K562 (cell line): ENCODE data around the gene TIMP2. TPM values are rescaled to one million over a fixed set of nuclear protein-coding genes. Genes with fewer than 3 reads are reported as not detected.
A peak's percentile ranks its signal among the peaks of the same experiment; 100 is the strongest.

ENCODE experiments used
- ATAC-seq: fragments of 200-7000 bp; cut with Tn5 transposase; 3 replicates; pipeline ENCODE4 v1.9.1; 2020; ENCODE audit warnings: moderate library complexity
- BruUV-seq: library from RNA; stranded (reverse); fragments of 400-500 nt; replicated peaks from 2 replicates; lab custom pipeline; 2021; lab: Mats Ljungman, UMichigan
- CTCF ChIA-PET: fragments of 300-600 bp; formaldehyde crosslinking; extraction: SDS; loops from one replicate; lab custom pipeline; 2021; ENCODE audit warnings: low intra/inter-chr PET ratio; lab: Yijun Ruan, JAX
- POLR2A ChIA-PET: fragments of 300-600, 350-650 bp; sonication (Branson Sonifier 250); formaldehyde crosslinking; extraction: SDS; loops from one replicate; lab custom pipeline; 2021; ENCODE audit warnings: antibody characterized with exemption, inconsistent platforms; lab: Yijun Ruan, JAX
- DNase-seq, 4 experiments: peaks; one replicate each; pipeline versions ENCODE4 v3.0.0 to v3.0.0-alpha.2; 2011 to 2018; ENCODE audit warnings: low spot score in 3 of 4, mixed read lengths in 3 of 4; ENCODE audit errors: extremely low read depth in 1 of 4
- FAIRE-seq: peaks from 2 replicates; lab custom pipeline; 2011; peaks lifted over from hg19 to GRCh38; lab: Jason Lieb, UNC
- H2AFZ ChIP-seq: 2 replicates; pipeline ENCODE4 v1.6.0; 2011; ENCODE audit warnings: low read depth, low read length, control low read depth, inconsistent platforms
- H3K27ac ChIP-seq: fragments of 200-600 bp; 3 replicates; pipeline ENCODE4 v1.8.0; 2011; ENCODE audit warnings: low read depth, mild to moderate bottlenecking, control low read depth, inconsistent platforms, low read length, moderate library complexity, mixed read lengths; ENCODE audit errors: extremely low read depth
- H3K27me3 ChIP-seq, 2 experiments: fragments of 300-600 bp in 1 of 2; 2 replicates in 1 of 2; 3 replicates in 1 of 2; pipeline versions ENCODE4 v1.6.0 to v1.8.0; 2011; ENCODE audit warnings: inconsistent platforms in 2 of 2, low read length in 2 of 2, mild to moderate bottlenecking in 1 of 2, mixed read lengths in 1 of 2, moderate library complexity in 1 of 2; ENCODE audit not compliant: control insufficient read depth in 2 of 2, insufficient read depth in 2 of 2
- H3K36me3 ChIP-seq: fragments of 300-600 bp; 3 replicates; pipeline ENCODE4 v1.8.0; 2011; ENCODE audit warnings: mild to moderate bottlenecking, low read length, inconsistent platforms; ENCODE audit not compliant: control insufficient read depth, insufficient read depth
- H3K4me1 ChIP-seq, 2 experiments: fragments of 200-600 bp in 1 of 2; replicated peaks in 1 of 2; 2 replicates in 1 of 2; 3 replicates in 1 of 2; pipeline versions ENCODE4 v1.5.1 to v1.8.0; 2011; ENCODE audit warnings: inconsistent platforms in 2 of 2, low read length in 2 of 2, mild to moderate bottlenecking in 1 of 2, mixed read lengths in 1 of 2, moderate library complexity in 1 of 2; ENCODE audit not compliant: control insufficient read depth in 2 of 2, insufficient read depth in 2 of 2
- H3K4me2 ChIP-seq: 2 replicates; pipeline ENCODE4 v1.6.1; 2011; ENCODE audit warnings: low read length, control low read depth, inconsistent platforms, mixed read lengths; ENCODE audit not compliant: insufficient read depth
- H3K4me3 ChIP-seq: fragments of 200-600 bp; sonication (generic), shearing (Covaris generic); 2 replicates; pipeline ENCODE4 v1.5.1; 2016; ENCODE audit warnings: control low read depth, inconsistent platforms
- H3K79me2 ChIP-seq: fragments of 200-600 bp; 3 replicates; pipeline ENCODE4 v1.8.0; 2011; ENCODE audit warnings: low read length, inconsistent platforms; ENCODE audit not compliant: control insufficient read depth, insufficient read depth
- H3K9ac ChIP-seq, 2 experiments: 2 replicates each; pipeline versions ENCODE4 v1.6.0 to v1.6.1; 2011; ENCODE audit warnings: low read depth in 2 of 2, low read length in 2 of 2, control low read depth in 1 of 2, inconsistent platforms in 1 of 2, mild to moderate bottlenecking in 1 of 2, mixed read lengths in 1 of 2; ENCODE audit not compliant: insufficient read depth in 1 of 2
- H3K9me1 ChIP-seq: one replicate; pipeline ENCODE4 v1.6.0; 2011; ENCODE audit warnings: inconsistent platforms, mild to moderate bottlenecking, low read length, moderate library complexity; ENCODE audit not compliant: control insufficient read depth, insufficient read depth
- H3K9me3 ChIP-seq: replicated peaks from 2 replicates; pipeline ENCODE4 v1.5.1; 2011; ENCODE audit warnings: low read depth, low read length, inconsistent platforms; ENCODE audit not compliant: control insufficient read depth, insufficient read depth
- H4K20me1 ChIP-seq: replicated peaks from 2 replicates; pipeline ENCODE4 v1.6.1; 2011; ENCODE audit warnings: low read length, inconsistent platforms, mixed read lengths; ENCODE audit not compliant: control insufficient read depth, insufficient read depth
- CEBPG ChIP-seq, 3 experiments: fragments of 200-800 bp in 1 of 3; sonication (Bioruptor generic) in 1 of 3; sonication (generic) in 1 of 3; formaldehyde crosslinking in 1 of 3; IDR thresholded peaks in 2 of 3; conservative IDR thresholded peaks in 1 of 3; 2 replicates each; pipeline versions ENCODE4 v1.6.1 to v1.8.0; 2016 to 2022; ENCODE audit warnings: missing compliant biosample characterization in 2 of 3, missing genetic modification characterization in 2 of 3, mild to moderate bottlenecking in 1 of 3, missing genetic modification reagents in 1 of 3
- DACH1 ChIP-seq: fragments of 450-650 bp; IDR thresholded peaks from 2 replicates; pipeline ENCODE4 v1.6.1; 2018; ENCODE audit not compliant: partially characterized antibody
- HNRNPLL ChIP-seq: fragments of 200-400 bp; formaldehyde crosslinking; IDR thresholded peaks from 2 replicates; pipeline ENCODE4 v1.6.1; 2017; ENCODE audit warnings: low read length, low read depth, mild to moderate bottlenecking; ENCODE audit not compliant: poor library complexity, severe bottlenecking
- MTA1 ChIP-seq: fragments of 450-650 bp; IDR thresholded peaks from 2 replicates; pipeline ENCODE4 v1.6.1; 2017; ENCODE audit warnings: borderline replicate concordance
- PML ChIP-seq: IDR thresholded peaks from 2 replicates; pipeline ENCODE4 v1.6.1; 2012; ENCODE audit warnings: low read length, inconsistent platforms
- SMARCC2 ChIP-seq: fragments of 450-650 bp; IDR thresholded peaks from 2 replicates; pipeline ENCODE4 v1.6.1; 2017; ENCODE audit warnings: antibody characterized with exemption, moderate library complexity, mild to moderate bottlenecking, low read depth
- ZNF146 ChIP-seq: IDR thresholded peaks from one replicate; pipeline ENCODE4 v1.6.1; 2018; ENCODE audit warnings: missing compliant biosample characterization; ENCODE audit not compliant: unreplicated experiment
- WGBS: fragments of 100-300 bp; shearing (Covaris generic); methylation state at CpG from one replicate; pipeline ENCODE4 v1.1.6; 2016; ENCODE audit warnings: low coverage, mixed read lengths; ENCODE audit not compliant: insufficient coverage; ENCODE audit errors: missing lambda C conversion rate; 5-methylcytosine and 5-hydroxymethylcytosine counted together
- in situ Hi-C: fragments of 300-500 bp; cut with MboI; formaldehyde crosslinking; loops from 4 replicates; pipeline ENCODE4 v1.15.0; 2018; ENCODE audit warnings: inconsistent platforms, mixed read lengths
- intact Hi-C: fragments of 100-400 bp; cut with micrococcal nuclease; formaldehyde crosslinking; loops from 2 replicates; pipeline ENCODE4 v1.14.2; 2022
- polyA plus RNA-seq, 8 experiments: library from polyadenylated mRNA; depleted of rRNA in 4 of 8; stranded (reverse) in 5 of 8; unstranded in 3 of 8; fragments of >200 nt; fragmentation: Nextera tagmentation in 2 of 8; fragmentation: Illumina TruSeq in 1 of 8; extraction: Ambion mirVana in 2 of 8; extraction: Trizol in 1 of 8; gene quantifications; 2 replicates each; pipeline versions ENCODE4 v1.2.1 to v1.2.3, GENCODE V29; 2011 to 2014; ENCODE audit warnings: inconsistent platforms in 1 of 8, missing spikeins in 1 of 8
- total RNA-seq, 7 experiments: library from RNA; depleted of rRNA in 6 of 7; stranded (reverse); fragments of >200 nt in 6 of 7; fragmentation: Illumina TruSeq in 2 of 7; extraction: Trizol in 2 of 7; gene quantifications; 2 replicates each; pipeline versions ENCODE4 v1.2.1 to v1.2.3, GENCODE V29; 2011 to 2021; ENCODE audit warnings: low replicate concordance in 1 of 7
- TF ChIP-seq, protein P1 (sequence below): sonication (generic); formaldehyde crosslinking; IDR thresholded peaks from 2 replicates; pipeline ENCODE4 v1.9.0; 2022; ENCODE audit warnings: mild to moderate bottlenecking, missing genetic modification reagents
- TF ChIP-seq, protein P2 (sequence below), 2 experiments: IDR thresholded peaks; 2 replicates each; pipeline ENCODE4 v1.6.1; 2011; ENCODE audit warnings: borderline replicate concordance in 1 of 2, control low read depth in 1 of 2, low read depth in 1 of 2, low read length in 1 of 2, mild to moderate bottlenecking in 1 of 2, mixed read lengths in 1 of 2, moderate library complexity in 1 of 2; ENCODE audit not compliant: insufficient read depth in 1 of 2, insufficient read length in 1 of 2, poor library complexity in 1 of 2, severe bottlenecking in 1 of 2; ENCODE audit errors: extremely low read depth in 1 of 2
- TF ChIP-seq, protein P3 (sequence below): fragments of 450-650 bp; IDR thresholded peaks from 2 replicates; pipeline ENCODE4 v1.6.1; 2016

TIMP2 gene
- total and polyA plus RNA-seq, 9 of the 15 experiments (the other 6 are each of a cell fraction or from before 2014, with no cell fraction given), result 0.55 TPM; not detected in 8

DNA sequence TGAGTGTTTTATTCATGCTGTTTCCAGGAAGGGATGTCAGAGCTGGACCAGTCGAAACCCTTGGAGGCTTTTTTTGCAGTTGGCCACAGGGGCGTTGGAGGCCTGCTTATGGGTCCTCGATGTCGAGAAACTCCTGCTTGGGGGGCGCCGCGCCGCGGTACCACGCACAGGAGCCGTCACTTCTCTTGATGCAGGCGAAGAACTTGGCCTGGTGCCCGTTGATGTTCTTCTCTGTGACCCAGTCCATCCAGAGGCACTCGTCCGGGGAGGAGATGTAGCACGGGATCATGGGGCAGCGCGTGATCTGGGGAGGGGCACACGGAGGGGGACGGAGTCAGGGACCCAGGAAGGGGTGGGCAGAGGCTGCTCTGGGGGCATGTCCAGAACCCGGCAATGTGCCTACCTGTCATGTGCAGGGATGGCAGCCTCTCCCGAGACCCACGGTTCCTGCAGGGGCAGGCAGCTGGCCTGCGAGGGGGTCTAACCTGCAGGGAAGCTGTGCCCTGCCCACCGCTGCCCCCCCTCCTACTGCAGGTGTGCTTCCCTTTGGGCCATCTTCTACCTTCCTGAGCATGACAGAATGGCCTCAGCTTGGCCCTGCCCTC is 69.5 kb downstream of the TIMP2 start:
- no peak overlapping the region for H3K9ac ChIP-seq
- BruUV-seq, result no TSS peak
- TF ChIP-seq DACH1, result no peak
- no peak for TF ChIP-seq PML
- no peak for TF ChIP-seq HNRNPLL
- TF ChIP-seq ZNF146 (CRISPR knock-in tag), result no peak
- TF ChIP-seq, all 486 proteins: peak for 0
- no peaks in the 10 kb centered on the region for H4K20me1 ChIP-seq
- peaks cover 18 to 23% of the 10 kb centered on the region in 2 experiments for H3K4me1 ChIP-seq
- ChIA-PET POLR2A (interaction anchor here (0.6 to 2.0 kb wide), 2 partner anchors 15 to 75 kb away, joined by 3 to 6 read pairs; partner anchors contain the start of gene USP36), CTCF (no interaction called here)
- intact Hi-C loops (no loop called here), in situ Hi-C loops (no loop called here)
- no peaks in the 10 kb centered on the region for H3K9me1 ChIP-seq
- ATAC-seq (no peak), FAIRE-seq (no peak), DNase-seq (no peak)
- no peaks in the 10 kb centered on the region for H3K9me3 ChIP-seq
- WGBS, result 46% methylated on average over 25 of the region's 25 CpGs
- H3K4me3 ChIP-seq, result no peak overlapping the region
- H3K27ac ChIP-seq, result no peak overlapping the region
- H2AFZ ChIP-seq, result no peak overlapping the region
- no peaks in the 10 kb centered on the region for H3K79me2 ChIP-seq
- H3K4me2 ChIP-seq, result no peak overlapping the region
- H3K27me3 ChIP-seq, result peaks cover 0 to 17% of the 10 kb centered on the region in 2 experiments; a peak in 2 of 5 replicates
- no peaks in the 10 kb centered on the region for H3K36me3 ChIP-seq

DNA sequence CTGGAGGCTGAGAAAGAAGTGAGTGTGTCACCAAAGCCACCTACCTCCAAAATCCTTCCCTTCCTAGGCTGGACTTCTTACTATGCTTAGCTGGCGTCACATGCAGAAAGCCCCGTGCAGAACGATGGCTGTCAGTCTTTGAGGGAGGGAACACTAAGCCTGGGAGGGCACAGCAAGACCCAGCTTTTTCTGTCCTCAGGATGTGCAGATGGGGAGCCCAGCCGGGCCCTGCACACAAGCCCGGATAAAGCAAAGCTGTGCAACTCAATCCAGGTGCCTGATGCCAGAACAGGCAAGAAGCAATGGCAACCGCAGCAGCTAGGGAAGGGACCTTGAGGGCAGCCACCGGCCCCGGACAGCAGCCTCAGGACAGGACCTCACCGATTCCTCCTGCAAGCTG is 70.7 kb downstream of the TIMP2 start:
- intact Hi-C loops, result no loop called here
- H3K36me3 ChIP-seq, result no peaks in the 10 kb centered on the region
- H4K20me1 ChIP-seq, result no peaks in the 10 kb centered on the region
- DNase-seq (peak in 2 of 4 experiments; percentile 23 to 28), ATAC-seq (peak; percentile 47), FAIRE-seq (peak; percentile 29)
- H3K4me3 ChIP-seq, result no peak overlapping the region
- no peaks in the 10 kb centered on the region for H3K79me2 ChIP-seq
- peak overlapping the region in 1 of 2 experiments; percentile 31; a peak in 1 of 4 replicates for H3K9ac ChIP-seq
- POLR2A ChIA-PET, result interaction anchor here (0.6 to 2.0 kb wide), 4 partner anchors 11 to 61 kb away, joined by 3 to 6 read pairs (median 4); partner anchors contain the start of gene USP36
- H3K9me3 ChIP-seq, result no peaks in the 10 kb centered on the region
- in situ Hi-C loops, result no loop called here
- H3K4me1 ChIP-seq, result peaks cover 18 to 23% of the 10 kb centered on the region in 2 experiments
- H3K9me1 ChIP-seq, result no peaks in the 10 kb centered on the region
- H2AFZ ChIP-seq, result no peak overlapping the region
- BruUV-seq, result no TSS peak
- H3K4me2 ChIP-seq, result peak overlapping the region; percentile 70; the same call in 1 of the 2 replicates
- H3K27ac ChIP-seq, result no peak overlapping the region
- CTCF ChIA-PET, result interaction anchor here (0.5 kb wide), 1 partner anchor 569 kb away, joined by 5 read pairs; no protein-coding TSS in a partner anchor
- 3% methylated on average over 8 of the region's 9 CpGs for WGBS
- peaks cover 0 to 17% of the 10 kb centered on the region in 2 experiments; a peak in 2 of 5 replicates for H3K27me3 ChIP-seq
- 0 out of 2 replicates have a peak, but pooled peaks have one; percentile 30 for TF ChIP-seq CEBPG (CRISPR knock-in tag; IDR thresholded peaks at IDR 0.05)
- TF ChIP-seq CEBPG (tag; conservative IDR thresholded peaks at IDR 0.05 in 1 of 2, IDR thresholded peaks at IDR 0.05 in 1 of 2), result no peak
- TF ChIP-seq, protein P1, sequence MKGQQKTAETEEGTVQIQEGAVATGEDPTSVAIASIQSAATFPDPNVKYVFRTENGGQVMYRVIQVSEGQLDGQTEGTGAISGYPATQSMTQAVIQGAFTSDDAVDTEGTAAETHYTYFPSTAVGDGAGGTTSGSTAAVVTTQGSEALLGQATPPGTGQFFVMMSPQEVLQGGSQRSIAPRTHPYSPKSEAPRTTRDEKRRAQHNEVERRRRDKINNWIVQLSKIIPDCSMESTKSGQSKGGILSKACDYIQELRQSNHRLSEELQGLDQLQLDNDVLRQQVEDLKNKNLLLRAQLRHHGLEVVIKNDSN (CRISPR knock-in tag), result peak; percentile 50; the same call in 1 of the 2 replicates
- 0 out of 2 replicates have a peak, but pooled peaks have one; percentile 12 for TF ChIP-seq SMARCC2
- TF ChIP-seq, protein P2, sequence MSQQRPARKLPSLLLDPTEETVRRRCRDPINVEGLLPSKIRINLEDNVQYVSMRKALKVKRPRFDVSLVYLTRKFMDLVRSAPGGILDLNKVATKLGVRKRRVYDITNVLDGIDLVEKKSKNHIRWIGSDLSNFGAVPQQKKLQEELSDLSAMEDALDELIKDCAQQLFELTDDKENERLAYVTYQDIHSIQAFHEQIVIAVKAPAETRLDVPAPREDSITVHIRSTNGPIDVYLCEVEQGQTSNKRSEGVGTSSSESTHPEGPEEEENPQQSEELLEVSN (IDR thresholded peaks at IDR 0.05; ENCODE audit: borderline replicate concordance in 1 of 2, extremely low read depth in 1 of 2, insufficient read depth in 1 of 2, insufficient read length in 1 of 2, low read depth in 1 of 2, low read length in 1 of 2, poor library complexity in 1 of 2, severe bottlenecking in 1 of 2), result peak in 1 of 2 experiments; percentile 21
- TF ChIP-seq, protein P3, sequence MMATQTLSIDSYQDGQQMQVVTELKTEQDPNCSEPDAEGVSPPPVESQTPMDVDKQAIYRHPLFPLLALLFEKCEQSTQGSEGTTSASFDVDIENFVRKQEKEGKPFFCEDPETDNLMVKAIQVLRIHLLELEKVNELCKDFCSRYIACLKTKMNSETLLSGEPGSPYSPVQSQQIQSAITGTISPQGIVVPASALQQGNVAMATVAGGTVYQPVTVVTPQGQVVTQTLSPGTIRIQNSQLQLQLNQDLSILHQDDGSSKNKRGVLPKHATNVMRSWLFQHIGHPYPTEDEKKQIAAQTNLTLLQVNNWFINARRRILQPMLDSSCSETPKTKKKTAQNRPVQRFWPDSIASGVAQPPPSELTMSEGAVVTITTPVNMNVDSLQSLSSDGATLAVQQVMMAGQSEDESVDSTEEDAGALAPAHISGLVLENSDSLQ, result peak; percentile 66
- 0 out of 2 replicates have a peak, but pooled peaks have one; percentile 5 for TF ChIP-seq MTA1
